Lower leg skin (tissue), 3 donors: ENCODE measurements around the gene MTA2.

Experiments
- CTCF ChIP-seq, 3 donors: fragments of 450-650 bp; IDR thresholded peaks; one replicate each; pipeline ENCODE4 v1.5.1; 2016; ENCODE audit warnings: antibody characterized with exemption in 3 of 3, mild to moderate bottlenecking in 3 of 3, moderate library complexity in 2 of 3
- POLR2A ChIP-seq, 2 donors: fragments of 450-650 bp; IDR thresholded peaks; one replicate each; pipeline ENCODE4 v1.6.1; 2016 to 2017; ENCODE audit warnings: antibody characterized with exemption in 2 of 2, mild to moderate bottlenecking in 1 of 2, moderate library complexity in 1 of 2

- TF ChIP-seq CTCF (IDR thresholded peaks at IDR 0.05) (no peak), POLR2A (IDR thresholded peaks at IDR 0.05) (no peak)
Measured at GRCh38 chr11:62553080-62553838, 48.4 kb downstream of the MTA2 start.
